HG03139 (cell line): ENCODE data around the gene CCNB1IP1.
"Not testable (repeated sequence)": the region's sequence is repeated elsewhere in the genome, so short reads cannot be mapped to it uniquely, and the experiment has no call there.

Experiments
- ATAC-seq: cut with Tn5 transposase; IDR thresholded peaks from one replicate; pipeline ENCODE4 v1.9.1; 2021; ENCODE audit not compliant: unreplicated experiment

CCNB1IP1 gene, protein sequence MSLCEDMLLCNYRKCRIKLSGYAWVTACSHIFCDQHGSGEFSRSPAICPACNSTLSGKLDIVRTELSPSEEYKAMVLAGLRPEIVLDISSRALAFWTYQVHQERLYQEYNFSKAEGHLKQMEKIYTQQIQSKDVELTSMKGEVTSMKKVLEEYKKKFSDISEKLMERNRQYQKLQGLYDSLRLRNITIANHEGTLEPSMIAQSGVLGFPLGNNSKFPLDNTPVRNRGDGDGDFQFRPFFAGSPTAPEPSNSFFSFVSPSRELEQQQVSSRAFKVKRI

DNA sequence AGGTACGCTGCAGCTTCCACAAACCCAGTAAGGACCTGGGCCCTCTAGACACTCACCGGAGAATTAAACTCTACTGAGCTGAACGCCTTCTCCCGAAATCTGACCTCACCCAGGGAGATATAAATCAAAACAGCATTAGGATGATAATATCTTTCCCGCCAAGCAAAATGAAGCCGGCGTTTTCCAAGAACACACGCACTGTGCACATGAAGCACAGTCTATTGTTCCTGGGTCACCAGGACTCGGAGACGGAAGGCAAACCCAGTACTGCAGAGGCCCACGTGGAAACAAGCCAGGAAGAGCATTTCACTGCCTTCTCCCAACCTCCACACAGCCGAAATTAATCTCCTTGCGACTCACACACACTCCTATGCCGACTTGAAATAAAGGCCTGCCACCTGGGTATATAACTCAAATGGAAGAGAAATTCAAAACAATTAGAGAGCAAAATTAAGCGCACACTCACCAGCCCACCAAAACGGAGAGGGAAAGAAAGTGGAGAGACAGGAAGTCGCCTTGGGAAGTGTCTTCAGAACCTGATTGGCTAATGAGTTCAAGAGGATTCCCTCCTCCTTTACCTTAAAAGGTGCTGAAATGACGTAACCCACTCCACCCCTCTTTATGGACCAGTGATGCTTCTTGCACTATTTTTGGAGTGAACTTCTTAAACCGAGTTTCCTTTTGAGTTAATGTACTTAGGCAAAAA lies at the start of gene CCNB1IP1:
Gene CCNB1IP1 (minus strand): TSS at position 492 of the 706 bp plus-strand sequence. CDS start 16,756 bp downstream, outside the sequence.
- peak; percentile 86 for ATAC-seq

DNA sequence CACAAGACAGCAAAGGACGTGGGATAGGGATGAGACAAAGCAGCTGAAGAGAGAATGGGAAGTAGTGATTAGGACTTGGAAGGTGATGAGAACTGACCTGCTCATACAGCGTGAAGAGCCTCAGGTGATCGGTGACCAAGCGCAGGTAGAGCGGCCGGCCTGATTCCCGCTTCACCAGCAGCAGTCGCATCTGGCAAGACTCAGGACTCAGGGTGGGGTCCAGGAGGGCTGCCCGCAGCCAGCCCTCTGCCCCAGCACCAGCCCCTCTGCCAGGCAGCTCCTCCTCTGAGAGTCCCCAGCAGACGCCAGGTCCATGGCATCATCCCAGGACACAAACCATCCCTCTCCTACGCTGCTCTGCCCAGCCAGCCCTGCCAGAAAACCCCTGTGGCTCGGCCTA lies 49.4 kb upstream of the CCNB1IP1 start:
- no peak for ATAC-seq

DNA sequence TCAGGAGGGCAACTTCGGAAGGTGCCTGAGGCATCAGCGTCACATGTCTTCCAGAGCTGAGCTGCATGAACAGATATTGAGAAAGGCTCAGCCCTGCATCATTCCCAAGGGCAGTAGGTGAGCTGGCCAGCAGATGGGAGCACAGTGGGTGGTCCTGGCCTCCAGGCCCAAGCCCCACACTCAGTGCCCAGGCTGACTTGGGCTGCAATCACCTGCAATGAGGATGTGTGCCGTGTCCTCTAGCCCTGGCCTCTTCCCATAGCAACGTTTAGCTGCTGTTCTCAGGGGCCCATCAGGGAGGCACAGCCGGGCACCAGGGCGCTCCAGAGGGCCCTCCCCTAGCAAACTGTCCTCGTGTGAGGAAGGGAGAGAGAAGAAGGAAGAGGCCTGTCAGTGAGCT lies 48.3 kb upstream of the CCNB1IP1 start:
- no peak for ATAC-seq

DNA sequence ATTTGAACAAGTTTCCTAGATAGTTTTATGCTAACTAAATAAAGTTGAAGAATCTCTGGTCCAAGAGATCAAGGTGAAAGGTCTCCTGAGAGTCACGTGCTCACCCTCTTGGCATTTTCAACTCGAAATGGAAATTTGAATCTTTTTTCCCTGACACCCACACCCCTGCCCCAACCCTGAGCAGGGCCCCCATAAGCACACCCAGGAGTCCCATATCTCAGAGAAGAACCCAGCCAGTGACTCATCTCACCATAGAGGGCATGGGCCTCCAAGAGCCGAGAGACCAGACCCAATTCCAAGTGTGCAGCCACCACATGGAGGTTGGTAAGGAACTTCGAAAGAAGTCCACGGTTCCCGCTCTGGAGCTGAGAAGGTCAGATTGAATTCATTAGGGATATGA lies 47.6 kb upstream of the CCNB1IP1 start:
- no peak for ATAC-seq

DNA sequence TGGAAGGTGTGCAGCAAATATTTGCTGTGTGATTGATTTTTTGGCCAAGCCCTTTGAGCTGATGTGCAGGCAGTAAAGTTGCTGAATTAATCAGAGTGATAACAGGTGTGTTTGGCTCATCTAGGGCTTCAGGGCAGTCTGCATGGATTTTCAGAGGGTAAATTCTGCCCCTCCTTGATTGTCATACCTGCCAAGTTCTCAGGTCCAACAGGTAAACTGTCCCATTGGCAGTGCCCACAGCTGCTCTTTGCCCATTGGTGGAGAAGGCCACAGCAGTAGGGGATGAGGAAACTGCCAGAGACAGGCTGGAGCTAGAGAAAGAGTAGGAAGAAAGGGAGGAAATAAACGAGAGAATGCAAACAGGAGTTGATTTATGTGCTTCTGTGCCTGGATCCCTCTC lies 46.7 kb upstream of the CCNB1IP1 start:
- ATAC-seq = no peak

DNA sequence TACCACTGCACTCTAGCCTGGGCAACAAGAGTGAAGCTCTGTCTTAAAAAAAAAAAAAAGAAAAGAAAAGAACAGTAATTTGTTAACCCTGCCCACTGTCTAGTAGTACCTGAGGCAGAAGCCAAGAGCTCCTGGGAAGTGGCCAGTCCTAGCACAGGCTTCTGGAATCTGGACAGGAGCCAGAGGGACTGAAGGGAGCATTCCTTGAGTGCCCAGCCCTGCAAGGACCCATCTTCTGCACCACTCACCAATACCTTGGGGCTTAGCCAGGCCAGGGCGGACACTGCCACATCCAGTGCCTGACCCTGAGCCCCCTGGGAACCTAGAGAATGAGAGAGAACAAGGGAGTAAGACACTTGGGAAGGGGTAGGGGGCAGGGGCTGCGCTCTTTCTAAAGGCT lies 44.1 kb upstream of the CCNB1IP1 start:
- no peak for ATAC-seq

DNA sequence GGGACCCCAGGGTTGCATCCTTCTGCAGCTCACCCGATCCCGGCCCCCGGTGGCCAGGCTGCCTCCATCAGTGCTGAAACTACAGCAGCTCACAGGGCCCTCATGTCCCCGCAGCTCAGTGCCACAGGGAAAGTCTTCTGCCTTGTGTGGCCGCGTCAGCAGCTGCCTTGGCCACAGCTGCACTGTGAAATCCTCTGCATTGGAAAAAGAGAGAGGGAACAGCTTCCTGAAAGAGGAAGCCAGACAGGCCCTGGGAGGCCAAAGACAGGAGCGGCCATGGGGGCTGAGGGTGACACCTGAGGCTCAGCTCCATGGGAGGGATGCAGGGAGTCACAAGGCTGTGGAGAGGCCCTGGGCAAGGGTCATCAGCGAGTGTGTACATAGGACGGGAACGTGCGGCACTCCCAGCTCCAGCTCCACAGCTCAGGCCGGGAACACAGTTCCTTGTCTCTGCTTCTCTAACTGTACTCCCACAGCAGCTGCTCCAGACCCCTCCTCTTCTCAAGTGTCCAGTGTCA lies 43.1 kb upstream of the CCNB1IP1 start:
- ATAC-seq = no peak

DNA sequence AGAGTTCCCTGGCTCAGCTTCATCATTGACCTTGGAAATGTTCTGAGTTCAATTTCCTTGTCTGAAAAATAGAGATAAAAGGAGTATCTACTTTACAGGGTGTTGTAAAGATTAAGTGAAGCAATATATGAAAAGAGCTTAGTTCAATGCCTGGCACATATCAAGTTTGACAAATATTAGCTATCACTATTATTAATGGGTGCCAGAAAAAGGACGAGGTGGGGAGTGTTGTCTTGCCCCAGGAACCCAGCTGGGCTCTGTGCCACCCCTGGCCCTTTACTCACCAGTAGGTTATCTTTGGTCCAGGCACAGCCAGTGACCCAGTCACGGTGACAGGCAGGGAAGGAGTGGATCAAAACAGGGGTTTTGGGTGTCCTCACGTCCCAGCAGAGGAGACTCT lies 42.4 kb upstream of the CCNB1IP1 start:
- no peak for ATAC-seq

DNA sequence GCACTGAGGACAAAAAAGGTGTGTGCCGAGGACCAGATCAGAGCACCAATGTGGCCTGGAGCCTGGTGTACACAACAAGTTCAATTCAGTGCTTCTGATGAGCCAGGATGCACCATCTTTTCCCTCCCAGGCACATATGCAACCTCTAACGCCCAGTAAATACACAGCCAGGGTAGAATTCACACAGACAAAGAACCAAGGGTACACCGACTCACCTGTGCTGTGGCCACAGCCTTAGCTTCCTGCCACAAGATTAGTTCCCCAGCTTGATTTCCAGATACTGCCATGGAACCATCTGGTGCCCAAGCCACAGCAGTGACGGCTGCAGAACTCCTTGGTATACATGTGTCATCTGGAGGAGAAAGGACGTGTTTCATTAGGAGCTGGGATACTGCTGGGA lies 39.7 kb upstream of the CCNB1IP1 start:
- no peak for ATAC-seq

DNA sequence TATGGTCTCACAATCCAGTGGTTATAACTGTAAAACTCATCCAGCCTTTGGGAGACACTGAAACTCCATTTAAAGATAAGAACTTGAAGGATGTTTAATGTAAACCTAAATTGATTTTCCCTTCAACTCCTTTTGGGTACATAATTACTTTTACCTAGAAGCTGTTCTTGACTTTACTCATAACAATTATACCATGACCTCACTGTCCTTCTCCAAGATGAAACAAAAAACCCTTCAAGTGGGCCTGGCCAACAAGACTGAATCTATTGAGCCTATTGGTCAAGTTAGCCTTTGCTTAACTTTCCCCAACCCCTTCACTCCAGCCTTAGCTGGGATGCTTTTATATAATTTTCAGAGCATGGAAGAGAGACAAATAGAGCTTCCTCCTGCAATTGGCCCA lies 32.8 kb upstream of the CCNB1IP1 start:
- ATAC-seq = no peak

DNA sequence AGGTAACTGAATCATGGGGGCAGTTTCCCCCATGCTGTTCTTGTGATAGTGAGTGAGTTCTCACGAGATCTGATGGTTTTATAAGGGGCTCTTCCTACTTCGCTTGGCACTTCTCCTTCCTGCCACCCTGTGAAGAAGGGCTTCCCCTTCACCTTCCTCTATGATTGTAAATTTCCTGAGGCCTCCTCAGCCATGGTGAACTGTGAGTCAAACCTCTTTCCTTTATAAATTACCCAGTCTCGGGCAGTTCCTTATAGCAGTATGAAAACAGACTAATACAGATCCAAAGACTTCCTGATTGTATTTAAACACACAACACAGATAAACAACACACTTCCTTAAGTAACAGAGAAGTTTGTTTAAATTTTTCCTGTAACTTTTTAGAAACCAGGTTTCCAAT lies 25.4 kb upstream of the CCNB1IP1 start:
- not testable (repeated sequence) for ATAC-seq

DNA sequence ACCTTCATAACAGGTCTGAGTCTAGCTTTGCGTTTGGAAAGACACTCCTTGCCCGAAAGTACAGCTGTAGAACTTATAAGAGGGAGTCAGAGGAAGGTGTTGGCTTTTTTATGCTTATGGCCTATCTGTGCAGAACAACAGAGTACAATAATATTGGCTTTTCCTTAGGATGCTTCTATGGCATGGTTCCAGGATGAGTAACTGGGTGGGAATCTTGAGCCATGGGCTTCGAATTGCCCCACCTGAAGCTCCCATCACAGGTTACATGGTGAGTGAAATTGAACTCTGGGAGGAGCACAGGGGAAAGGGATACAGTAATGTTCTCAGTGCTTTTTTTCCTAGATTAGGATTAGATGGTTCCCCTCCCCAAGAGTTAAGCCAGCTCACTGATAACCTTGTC lies 23.3 kb upstream of the CCNB1IP1 start:
- ATAC-seq = no peak

DNA sequence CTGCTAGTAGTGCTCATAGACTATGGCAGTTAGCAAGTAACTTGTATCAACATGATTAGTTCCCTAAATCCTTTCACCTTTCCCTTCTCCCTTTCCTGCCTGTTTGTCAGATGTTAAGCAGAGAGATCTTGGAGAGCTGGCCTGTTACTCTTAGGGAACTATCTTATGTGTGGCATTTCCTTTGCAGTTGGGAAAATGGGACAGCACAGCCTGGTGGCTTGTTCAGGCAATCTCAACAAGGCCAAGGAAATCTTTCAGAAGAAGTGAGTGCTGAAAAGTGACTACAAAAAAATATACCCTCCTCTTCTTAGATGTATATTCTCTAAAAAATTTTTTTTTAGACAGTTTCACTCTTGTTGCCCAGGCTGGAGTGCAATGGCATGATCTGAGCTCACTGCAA lies 17.8 kb upstream of the CCNB1IP1 start:
- no peak for ATAC-seq

DNA sequence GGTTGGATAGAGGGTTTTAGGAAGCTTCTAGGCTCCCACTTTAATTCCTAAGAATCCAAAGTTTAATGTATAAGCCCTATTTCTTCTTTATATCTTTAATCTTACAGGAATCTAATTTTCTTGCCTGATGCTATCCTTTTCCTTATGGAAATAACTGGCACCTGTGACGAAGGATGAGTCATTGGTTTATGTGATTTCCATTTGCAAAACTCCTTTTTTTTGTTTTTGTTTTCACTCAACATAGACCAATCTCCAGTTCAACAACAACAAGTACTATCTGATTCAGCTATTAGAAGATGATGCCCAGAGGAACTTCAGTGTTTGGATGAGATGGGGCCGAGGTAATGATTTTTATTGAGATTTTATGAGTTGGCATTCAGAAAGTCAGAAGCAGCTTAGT lies 17.2 kb upstream of the CCNB1IP1 start:
- ATAC-seq = no peak

DNA sequence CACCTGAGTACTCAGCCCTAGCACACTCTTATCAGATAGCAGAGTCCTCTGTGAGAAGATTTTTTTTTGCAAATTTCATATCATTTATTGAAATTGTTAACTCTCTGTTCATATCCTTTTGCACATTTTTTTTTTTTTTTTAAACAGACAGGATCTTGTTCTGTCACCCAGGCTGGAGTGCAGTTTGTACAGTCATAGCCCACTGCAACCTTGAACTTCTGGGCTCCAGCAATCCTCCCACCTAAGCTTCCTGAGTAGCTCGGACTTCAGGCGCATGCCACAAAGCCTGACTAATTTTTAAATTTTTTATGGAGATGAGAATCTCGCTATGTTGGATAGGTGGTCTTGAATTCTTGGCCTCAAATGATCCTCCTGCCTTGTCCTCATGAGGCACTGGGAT lies 14.7 kb upstream of the CCNB1IP1 start:
- no peak for ATAC-seq

DNA sequence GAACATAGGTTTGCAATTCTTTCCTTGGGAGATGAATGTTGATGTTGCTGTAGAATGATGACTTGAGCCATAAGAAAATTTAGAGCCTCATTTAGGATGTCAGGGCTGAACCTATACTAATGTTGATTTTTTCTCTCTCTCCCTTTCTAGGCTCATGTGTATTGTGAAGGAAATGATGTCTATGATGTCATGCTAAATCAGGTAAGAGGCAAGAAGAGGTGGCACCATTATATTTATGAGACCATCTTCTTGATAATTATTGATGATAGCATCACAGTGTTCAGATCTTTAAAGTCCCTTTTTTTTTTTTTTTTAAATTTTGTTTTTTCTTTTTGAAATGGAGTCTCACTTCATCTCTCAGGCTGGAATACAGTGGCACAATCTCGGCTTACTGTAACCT lies 13.6 kb upstream of the CCNB1IP1 start:
- no peak for ATAC-seq

DNA sequence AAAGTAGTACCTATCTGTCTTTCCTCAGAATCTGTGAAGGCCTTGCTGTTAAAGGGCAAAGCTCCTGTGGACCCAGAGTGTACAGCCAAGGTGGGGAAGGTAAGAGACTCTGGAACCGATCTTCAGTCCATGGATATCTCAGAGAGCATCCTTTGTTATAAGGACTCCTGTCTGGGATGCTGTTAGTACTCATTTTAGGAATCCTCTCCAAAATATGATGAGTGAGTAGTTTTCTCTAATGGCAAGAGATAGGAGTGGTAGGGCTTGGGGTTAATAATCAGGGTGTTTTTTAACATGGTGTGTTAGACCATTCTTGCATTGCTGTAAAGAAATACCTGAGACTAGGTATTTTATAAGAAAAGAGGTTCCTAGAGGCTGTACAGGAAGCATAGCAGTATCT lies 12.3 kb upstream of the CCNB1IP1 start:
- ATAC-seq = no peak

DNA sequence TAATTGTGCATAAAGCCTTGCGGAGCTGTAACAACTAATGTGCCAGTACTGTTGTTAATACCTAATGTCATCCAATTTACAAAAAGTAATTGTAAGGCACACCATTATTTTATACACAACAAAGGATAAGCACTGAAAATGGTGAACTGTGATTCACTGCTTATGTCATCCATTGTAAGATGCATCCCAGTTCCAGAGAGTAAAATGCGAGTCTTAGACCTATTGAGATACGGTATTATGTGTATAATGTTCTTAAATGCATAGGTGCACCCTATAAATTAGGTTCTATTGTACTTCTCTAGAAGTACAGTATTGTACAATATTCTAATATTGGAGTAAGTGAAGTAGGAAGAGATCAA lies 10.8 kb upstream of the CCNB1IP1 start:
- ATAC-seq = no peak

DNA sequence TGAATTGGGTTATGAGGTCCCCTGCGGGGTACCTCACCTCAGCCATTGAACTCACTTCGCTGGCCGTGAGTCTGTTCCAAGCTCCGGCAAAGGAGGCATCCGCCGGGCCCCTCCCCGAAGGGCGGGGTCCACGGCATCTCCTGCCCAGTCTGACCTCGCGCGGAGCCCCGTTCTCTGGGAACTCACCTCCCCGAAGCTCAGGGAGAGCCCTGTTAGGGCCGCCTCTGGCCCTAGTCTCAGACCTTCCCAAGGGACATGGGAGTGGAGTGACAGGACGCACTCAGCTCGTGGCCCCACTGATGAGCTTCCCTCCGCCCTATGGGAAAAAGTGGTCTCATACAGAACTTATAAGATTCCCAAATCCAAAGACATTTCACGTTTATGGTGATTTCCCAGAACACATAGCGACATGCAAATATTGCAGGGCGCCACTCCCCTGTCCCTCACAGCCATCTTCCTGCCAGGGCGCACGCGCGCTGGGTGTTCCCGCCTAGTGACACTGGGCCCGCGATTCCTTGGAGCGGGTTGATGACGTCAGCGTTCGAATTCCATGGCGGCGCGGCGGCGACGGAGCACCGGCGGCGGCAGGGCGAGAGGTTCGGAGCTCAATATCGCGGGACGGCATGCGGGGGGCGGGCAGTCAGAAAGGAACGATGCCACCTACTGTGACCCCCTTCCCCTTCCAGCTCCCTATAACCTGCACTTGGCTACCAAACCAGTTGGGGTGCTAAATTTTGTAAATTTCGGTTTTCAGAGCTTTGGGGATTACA lies 10.2 kb upstream of the CCNB1IP1 start, which contains the start of gene PARP2:
Gene PARP2 (plus strand): TSS at position 544 of the 770 bp plus-strand sequence. CDS start 7 bp downstream, at position 551.
- peak; percentile 94 for ATAC-seq

DNA sequence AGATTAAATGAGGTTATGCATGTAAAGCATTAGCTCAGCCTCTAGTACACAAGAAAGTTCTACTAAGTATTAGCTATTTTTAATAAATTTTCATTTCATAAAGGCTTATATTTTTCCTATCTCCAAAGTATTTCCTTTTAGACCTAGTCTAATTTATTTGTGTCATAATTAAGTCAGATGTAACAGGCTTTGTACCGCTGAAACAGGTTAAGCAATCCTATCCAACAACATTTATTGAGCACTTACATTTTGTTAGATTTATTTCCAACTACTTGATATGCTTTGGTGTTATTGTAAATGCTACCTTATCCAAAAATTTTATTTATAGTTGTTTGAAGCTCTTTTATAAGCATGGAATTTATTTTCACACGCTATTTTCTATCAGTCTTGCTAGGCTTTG lies 8.6 kb upstream of the CCNB1IP1 start:
- ATAC-seq = no peak

DNA sequence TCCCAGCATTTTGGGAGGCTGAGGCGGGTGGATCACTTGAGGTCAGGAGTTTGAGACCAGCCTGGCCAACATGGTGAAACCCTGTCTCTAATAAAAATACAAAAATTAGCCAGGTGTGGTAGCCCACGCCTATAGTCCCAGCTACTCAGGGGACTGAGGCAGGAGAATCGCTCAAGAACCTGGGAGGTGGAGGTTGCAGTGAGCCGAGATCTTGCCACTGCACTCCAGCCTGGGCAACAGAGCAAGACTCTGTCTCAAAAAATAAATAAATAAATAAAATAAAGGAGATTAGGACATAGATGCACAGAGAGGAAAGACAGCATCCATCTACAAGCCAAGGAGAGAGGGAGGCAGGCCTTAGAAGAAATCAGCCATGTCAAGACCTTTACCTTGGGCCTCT lies 8.0 kb upstream of the CCNB1IP1 start:
- ATAC-seq = not testable (repeated sequence)

DNA sequence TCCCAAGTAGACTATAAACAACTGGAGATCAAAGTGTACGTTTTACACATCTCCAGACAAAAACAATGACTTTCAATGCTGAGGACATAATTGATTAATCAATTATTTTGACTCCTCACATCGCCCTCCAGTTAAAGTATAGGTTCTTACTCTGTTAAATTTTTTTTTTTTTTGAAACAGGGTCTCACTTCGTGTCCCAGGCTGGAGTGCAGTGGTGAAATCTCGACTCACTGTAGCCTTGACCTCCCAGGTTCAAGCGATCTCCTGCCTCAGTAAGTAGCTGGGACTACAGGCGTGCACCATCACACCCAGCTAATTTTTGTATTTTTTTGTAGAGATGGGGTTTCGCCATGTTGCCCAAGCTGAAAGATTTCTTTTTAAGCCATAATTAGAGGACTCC lies 938 bp upstream of the CCNB1IP1 start:
- ATAC-seq = no peak
